IPS-20b (cell line): ENCODE measurements around the gene FBXO40.
"Not testable (repeated sequence)": the region's sequence is repeated elsewhere in the genome, so short reads cannot be mapped to it uniquely, and the experiment has no call there.

Experiments
- H3K27ac ChIP-seq: one replicate; pipeline ENCODE4 v1.5.1; 2013; ENCODE audit warnings: low read length
- H3K27me3 ChIP-seq: 2 replicates; pipeline ENCODE4 v1.6.1; 2013; ENCODE audit warnings: mild to moderate bottlenecking, low read length, inconsistent platforms; ENCODE audit not compliant: insufficient read depth
- H3K36me3 ChIP-seq: 2 replicates; pipeline ENCODE4 v1.6.1; 2013; ENCODE audit warnings: low read depth, mild to moderate bottlenecking, inconsistent platforms, low read length, moderate library complexity; ENCODE audit not compliant: insufficient read depth
- H3K4me1 ChIP-seq: 2 replicates; pipeline ENCODE4 v1.6.1; 2013; ENCODE audit warnings: mild to moderate bottlenecking, control low read depth, inconsistent platforms, low read length, moderate library complexity; ENCODE audit not compliant: insufficient read depth
- H3K4me3 ChIP-seq: 2 replicates; pipeline ENCODE4 v1.5.1; 2013; ENCODE audit warnings: mild to moderate bottlenecking, low read length, inconsistent platforms
- H3K9ac ChIP-seq: 2 replicates; pipeline ENCODE4 v1.6.1; 2013; ENCODE audit warnings: low read depth, mild to moderate bottlenecking, inconsistent platforms, low read length, moderate library complexity
- H3K9me3 ChIP-seq: 2 replicates; pipeline ENCODE4 v1.6.1; 2013; ENCODE audit warnings: mild to moderate bottlenecking, low read depth, low read length, inconsistent platforms; ENCODE audit not compliant: insufficient read depth

FBXO40 gene

DNA sequence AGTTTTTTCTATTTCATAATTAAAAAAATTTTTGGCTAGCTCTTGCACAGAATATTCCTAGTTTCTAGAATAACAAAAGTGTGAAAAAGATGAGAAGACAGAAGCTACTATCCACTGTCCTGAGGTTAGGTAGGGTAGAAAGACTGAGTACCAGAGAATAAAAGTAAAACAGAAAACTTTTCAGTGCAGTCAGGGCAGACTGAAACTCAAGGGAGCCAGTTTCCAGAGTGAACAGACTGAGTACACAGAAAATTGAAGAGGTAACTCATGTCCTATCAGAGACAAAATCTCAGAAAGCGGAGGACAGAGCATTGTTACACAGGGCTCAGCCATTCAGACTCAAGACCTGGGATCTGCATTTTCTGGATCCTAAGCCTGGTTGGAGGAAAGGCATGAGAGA, 8.8 kb upstream of the FBXO40 start:
- H3K36me3 ChIP-seq = no peaks in the 10 kb centered on the region
- H3K9me3 ChIP-seq = no peaks in the 10 kb centered on the region
- no peaks in the 10 kb centered on the region for H3K27me3 ChIP-seq
- H3K9ac ChIP-seq = no peak overlapping the region
- peaks cover 3% of the 10 kb centered on the region; the same call in 1 of the 2 replicates for H3K4me1 ChIP-seq
- no peak overlapping the region for H3K27ac ChIP-seq
- no peak overlapping the region for H3K4me3 ChIP-seq

DNA sequence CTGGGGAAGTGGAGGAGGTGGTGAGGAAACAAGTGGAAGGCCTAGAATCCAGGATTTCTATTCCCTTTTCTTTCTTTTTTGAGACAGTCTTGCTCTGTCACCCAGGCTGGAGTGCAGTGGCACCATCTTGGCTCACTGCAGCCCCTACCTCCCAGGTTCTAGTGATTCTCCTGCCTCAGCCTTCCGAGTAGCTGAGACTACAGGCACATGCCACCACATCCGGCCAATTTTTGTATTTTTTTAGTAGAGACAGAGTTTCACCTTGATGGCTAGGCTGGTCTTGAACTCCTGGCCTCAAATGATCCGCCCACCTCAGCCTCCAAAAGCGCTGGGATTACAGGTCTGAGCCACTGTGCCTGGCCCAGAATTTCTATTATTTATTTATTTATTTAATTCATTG, 627 bp downstream of the FBXO40 start:
- peaks cover 23% of the 10 kb centered on the region for H3K4me1 ChIP-seq
- not testable (repeated sequence) for H3K36me3 ChIP-seq, H3K27me3 ChIP-seq, H3K9me3 ChIP-seq
- H3K27ac ChIP-seq = peak overlapping the region; percentile 64
- H3K4me3 ChIP-seq = peak overlapping the region; percentile 1; the same call in 1 of the 2 replicates
- peak overlapping the region; percentile 70; the same call in 1 of the 2 replicates for H3K9ac ChIP-seq

DNA sequence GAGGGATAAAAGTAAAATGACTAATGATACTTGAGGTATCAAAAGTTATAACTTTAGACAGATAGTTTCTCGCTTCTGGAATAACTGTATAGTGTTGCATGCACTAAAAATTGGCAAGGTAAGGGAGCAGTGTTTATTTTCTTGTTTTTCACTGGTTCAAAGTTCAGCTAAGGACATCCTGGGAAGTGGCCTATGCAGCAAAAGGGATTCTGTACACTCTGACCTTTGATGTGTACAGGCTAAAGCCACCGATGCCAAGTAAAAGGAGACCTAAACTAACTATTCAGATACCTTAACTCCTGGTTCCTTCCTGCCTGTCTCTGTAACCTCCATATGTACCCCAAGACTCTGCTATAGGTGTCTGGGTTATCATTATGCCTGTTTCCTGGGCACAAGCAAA, 1.7 kb downstream of the FBXO40 start:
- Histone ChIP-seq H3K9ac (peak overlapping the region; percentile 14; the same call in 1 of the 2 replicates), H3K36me3 (no peaks in the 10 kb centered on the region), H3K4me3 (no peak overlapping the region), H3K4me1 (peaks cover 23% of the 10 kb centered on the region), H3K27ac (peak overlapping the region; percentile 17), H3K9me3 (no peaks in the 10 kb centered on the region), H3K27me3 (no peaks in the 10 kb centered on the region)

GRCh38 chr3:121595765-121596406, 2.7 kb downstream of the FBXO40 start:
- Histone ChIP-seq H3K36me3 (no peaks in the 10 kb centered on the region), H3K9me3 (no peaks in the 10 kb centered on the region), H3K27ac (peak overlapping the region; percentile 37), H3K9ac (peak overlapping the region; percentile 18; the same call in 1 of the 2 replicates), H3K4me1 (peaks cover 23% of the 10 kb centered on the region), H3K4me3 (no peak overlapping the region), H3K27me3 (no peaks in the 10 kb centered on the region)

DNA sequence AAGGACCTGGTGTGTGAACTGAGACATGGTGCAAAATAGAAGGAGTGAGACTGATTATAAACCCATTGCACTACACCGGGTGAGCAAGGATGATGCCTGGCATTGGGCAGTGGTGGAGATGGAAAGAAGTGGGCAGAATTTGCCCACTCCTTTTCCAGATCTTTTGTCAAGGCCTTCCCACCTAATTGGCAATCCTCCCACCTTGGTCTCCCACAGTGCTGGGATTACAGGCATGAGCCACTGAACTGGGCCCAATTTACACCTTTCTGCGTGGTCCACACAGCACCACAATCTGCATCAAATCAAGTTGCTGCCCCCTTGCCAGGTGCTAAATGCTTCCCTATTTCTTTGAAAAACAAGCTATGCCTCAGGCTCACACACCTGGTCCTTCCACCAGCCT, 5.4 kb downstream of the FBXO40 start:
- Histone ChIP-seq H3K4me1 (peaks cover 25% of the 10 kb centered on the region; the same call in 1 of the 2 replicates), H3K27ac (no peak overlapping the region), H3K9ac (no peak overlapping the region), H3K9me3 (no peaks in the 10 kb centered on the region), H3K4me3 (no peak overlapping the region), H3K27me3 (no peaks in the 10 kb centered on the region), H3K36me3 (no peaks in the 10 kb centered on the region)

DNA sequence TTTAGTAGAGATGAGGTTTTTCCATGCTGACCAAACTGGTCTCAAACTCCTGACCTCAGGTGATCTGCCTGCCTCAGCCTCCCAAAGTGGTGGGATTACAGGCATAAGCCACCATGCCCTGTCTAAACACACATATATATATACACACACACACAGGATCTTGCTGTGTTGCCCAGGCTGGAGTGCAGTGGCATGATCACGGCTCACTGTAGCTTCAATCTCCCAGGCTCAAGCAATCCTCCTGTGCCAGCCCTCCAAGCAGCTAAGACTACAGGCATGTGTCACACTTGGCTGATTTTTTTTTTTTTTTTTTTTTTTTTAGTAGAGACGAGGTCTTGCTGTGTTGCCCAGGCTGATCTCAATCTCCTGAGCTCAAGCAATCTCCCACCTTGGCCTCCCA, 6.7 kb downstream of the FBXO40 start:
- H3K27me3 ChIP-seq, H3K36me3 ChIP-seq, H3K9me3 ChIP-seq, H3K9ac ChIP-seq, H3K27ac ChIP-seq, H3K4me3 ChIP-seq: not testable (repeated sequence)
- peaks cover 23% of the 10 kb centered on the region; the same call in 1 of the 2 replicates for H3K4me1 ChIP-seq

GRCh38 chr3:121601212-121601812, 8.1 kb downstream of the FBXO40 start:
- H3K9me3 ChIP-seq = no peaks in the 10 kb centered on the region

DNA sequence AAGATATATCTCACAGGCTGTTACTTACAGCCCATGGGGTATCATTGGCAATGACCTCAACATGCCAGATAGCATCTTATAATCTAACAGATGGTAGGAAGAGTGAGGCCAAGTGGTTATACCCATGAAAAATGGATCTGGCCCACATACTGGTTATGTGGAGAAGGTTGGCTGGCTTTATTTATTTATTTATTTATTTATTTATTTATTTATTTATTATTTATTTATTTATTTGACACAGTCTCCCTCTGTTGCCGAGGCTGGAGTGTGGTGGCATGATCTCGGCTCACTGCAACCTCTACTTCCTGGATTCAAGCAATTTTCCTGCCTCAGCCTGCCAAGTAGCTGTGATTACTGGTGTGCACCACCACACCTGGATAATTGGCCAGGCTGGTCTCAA, 11.6 kb downstream of the FBXO40 start:
- Histone ChIP-seq H3K9me3 (no peaks in the 10 kb centered on the region), H3K4me3 (no peak overlapping the region), H3K27ac (no peak overlapping the region), H3K27me3 (no peaks in the 10 kb centered on the region), H3K9ac (no peak overlapping the region), H3K36me3 (no peaks in the 10 kb centered on the region), H3K4me1 (peaks cover 9% of the 10 kb centered on the region; the same call in 1 of the 2 replicates)

More at GRCh38 chr3:121601212-121601812, 8.1 kb downstream of the FBXO40 start:
- H3K4me3 ChIP-seq = no peak overlapping the region
- no peaks in the 10 kb centered on the region for H3K27me3 ChIP-seq
- H3K4me1 ChIP-seq = peaks cover 15% of the 10 kb centered on the region; the same call in 1 of the 2 replicates
- no peaks in the 10 kb centered on the region for H3K36me3 ChIP-seq
- H3K9ac ChIP-seq = no peak overlapping the region
- no peak overlapping the region for H3K27ac ChIP-seq

- Histone ChIP-seq H3K4me3 (no peak overlapping the region), H3K4me1 (peaks cover 8% of the 10 kb centered on the region; the same call in 1 of the 2 replicates), H3K9me3 (no peaks in the 10 kb centered on the region), H3K9ac (no peak overlapping the region), H3K36me3 (no peaks in the 10 kb centered on the region), H3K27ac (no peak overlapping the region), H3K27me3 (no peaks in the 10 kb centered on the region)
Measured at GRCh38 chr3:121606106-121606505, 12.9 kb downstream of the FBXO40 start.

DNA sequence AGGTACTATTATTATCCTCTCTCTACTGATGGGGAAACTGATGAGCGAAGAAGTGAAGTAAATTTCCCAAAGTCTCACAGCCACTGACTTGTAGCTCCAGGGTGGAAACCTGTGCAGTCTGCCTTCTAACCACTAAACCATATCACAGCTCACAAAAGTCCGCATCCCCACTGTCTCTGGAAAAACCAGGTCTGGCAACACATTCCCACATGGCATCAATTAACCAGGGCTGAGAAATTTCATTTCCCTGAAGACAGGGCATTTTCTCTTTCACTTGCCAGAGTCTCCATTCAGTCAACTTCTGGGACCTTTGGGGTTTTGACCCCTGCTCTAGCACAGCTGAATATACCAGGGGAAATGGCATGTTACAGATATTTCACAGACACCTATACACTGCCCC, 26.5 kb downstream of the FBXO40 start:
- Histone ChIP-seq H3K9me3 (no peaks in the 10 kb centered on the region), H3K36me3 (no peaks in the 10 kb centered on the region), H3K27me3 (no peaks in the 10 kb centered on the region), H3K9ac (no peak overlapping the region), H3K4me1 (no peaks in the 10 kb centered on the region; the same call in 1 of the 2 replicates), H3K27ac (no peak overlapping the region), H3K4me3 (no peak overlapping the region)

- H3K27ac ChIP-seq = no peak overlapping the region
- H3K4me3 ChIP-seq = no peak overlapping the region
- H3K27me3 ChIP-seq = no peaks in the 10 kb centered on the region
- no peak overlapping the region for H3K9ac ChIP-seq
- no peaks in the 10 kb centered on the region; the same call in 1 of the 2 replicates for H3K4me1 ChIP-seq
- H3K36me3 ChIP-seq = no peaks in the 10 kb centered on the region
- no peaks in the 10 kb centered on the region for H3K9me3 ChIP-seq
Measured at GRCh38 chr3:121621491-121621890, 28.3 kb downstream of the FBXO40 start.
